GM19238 (cell line): Measurements from ENCODE around the gene MAP1LC3B2.

Experiments used
- DNase-seq: peaks from one replicate; pipeline ENCODE4 v3.0.0; 2011; ENCODE audit warnings: low spot score; ENCODE audit not compliant: insufficient read length

MAP1LC3B2 gene

GRCh38 chr12:116591855-116592637, 32.9 kb downstream of the MAP1LC3B2 start:
- DNase-seq: no peak

- DNase-seq: no peak
These were observed 33.5 kb downstream of the MAP1LC3B2 start for GRCh38 chr12:116592731-116593130.

GRCh38 chr12:116594325-116595038, 35.3 kb downstream of the MAP1LC3B2 start:
- no peak for DNase-seq

- DNase-seq: no peak
These were observed 36.0 kb downstream of the MAP1LC3B2 start for GRCh38 chr12:116595186-116595585.

- DNase-seq: no peak
These were observed 36.5 kb downstream of the MAP1LC3B2 start for GRCh38 chr12:116595672-116596071.

GRCh38 chr12:116597886-116598285, 38.7 kb downstream of the MAP1LC3B2 start:
- DNase-seq: no peak

- no peak for DNase-seq
These were observed 39.4 kb downstream of the MAP1LC3B2 start for GRCh38 chr12:116598311-116599284.

GRCh38 chr12:116599285-116600136, 40.3 kb downstream of the MAP1LC3B2 start:
- peak; percentile 48 for DNase-seq

GRCh38 chr12:116600959-116601918, 42.1 kb downstream of the MAP1LC3B2 start:
- no peak for DNase-seq

- DNase-seq: no peak
These were observed 43.0 kb downstream of the MAP1LC3B2 start for GRCh38 chr12:116601933-116602810.

GRCh38 chr12:116603546-116604177, 44.5 kb downstream of the MAP1LC3B2 start:
- no peak for DNase-seq

- no peak for DNase-seq
These were observed 45.2 kb downstream of the MAP1LC3B2 start for GRCh38 chr12:116604178-116604895.

GRCh38 chr12:116604951-116605641, 45.9 kb downstream of the MAP1LC3B2 start:
- DNase-seq: no peak

- DNase-seq: no peak
These were observed 47.2 kb downstream of the MAP1LC3B2 start for GRCh38 chr12:116606397-116606796.

GRCh38 chr12:116607039-116607438, 47.9 kb downstream of the MAP1LC3B2 start:
- DNase-seq: no peak

- no peak for DNase-seq
These were observed 50.3 kb downstream of the MAP1LC3B2 start for GRCh38 chr12:116609319-116610114.
